OCI-LY1 (cell line): ENCODE measurements around the gene ALOX15.

Experiments
- H2AFZ ChIP-seq: fragments of 200-600 bp; sonication (generic), shearing (Covaris generic); 2 replicates; pipeline ENCODE4 v1.6.0; 2014; ENCODE audit warnings: antibody characterized with exemption, mild to moderate bottlenecking, low read length
- H3F3A ChIP-seq: fragments of 200-600 bp; sonication (generic), shearing (Covaris generic); 2 replicates; pipeline ENCODE4 v1.6.0; 2014; ENCODE audit warnings: mild to moderate bottlenecking, antibody characterized with exemption, low read length, moderate library complexity; ENCODE audit not compliant: insufficient read depth
- H3K27ac ChIP-seq: fragments of 200-600 bp; sonication (generic); 2 replicates; pipeline ENCODE4 v1.5.1; 2014; ENCODE audit warnings: low read length, mixed run types, mild to moderate bottlenecking, low read depth; ENCODE audit not compliant: poor library complexity, severe bottlenecking
- H3K27me3 ChIP-seq: fragments of 200-600 bp; sonication (generic); 2 replicates; pipeline ENCODE4 v1.6.0; 2014; ENCODE audit warnings: antibody characterized with exemption, mild to moderate bottlenecking, low read length, moderate library complexity; ENCODE audit not compliant: insufficient read depth
- H3K36me3 ChIP-seq: fragments of 200-600 bp; sonication (generic); 2 replicates; pipeline ENCODE4 v1.6.1; 2014; ENCODE audit warnings: mild to moderate bottlenecking, antibody characterized with exemption, low read length, moderate library complexity, mixed read lengths; ENCODE audit not compliant: insufficient read depth
- H3K4me1 ChIP-seq: fragments of 200-600 bp; sonication (generic); 2 replicates; pipeline ENCODE4 v1.5.1; 2014; ENCODE audit warnings: mild to moderate bottlenecking, low read length, moderate library complexity; ENCODE audit not compliant: insufficient read depth, severe bottlenecking
- H3K4me2 ChIP-seq: fragments of 200-600 bp; sonication (generic), shearing (Covaris generic); 2 replicates; pipeline ENCODE4 v1.6.1; 2014; ENCODE audit warnings: low read length
- H3K4me3 ChIP-seq: fragments of 200-600 bp; sonication (generic); 2 replicates; pipeline ENCODE4 v1.5.1; 2014; ENCODE audit warnings: low read length, low read depth, mild to moderate bottlenecking, mixed read lengths; ENCODE audit not compliant: poor library complexity, severe bottlenecking
- H3K79me2 ChIP-seq: fragments of 200-600 bp; shearing (Covaris generic); 2 replicates; pipeline ENCODE4 v1.6.1; 2016; ENCODE audit warnings: mixed run types, low read length, mixed read lengths; ENCODE audit not compliant: insufficient read depth
- H3K9ac ChIP-seq: fragments of 200-600 bp; sonication (generic), shearing (Covaris generic); 2 replicates; pipeline ENCODE4 v1.6.1; 2014; ENCODE audit warnings: mild to moderate bottlenecking, low read length, mixed read lengths
- H3K9me2 ChIP-seq: fragments of 200-600 bp; sonication (generic), shearing (Covaris generic); 2 replicates; pipeline ENCODE4 v1.6.1; 2014; ENCODE audit warnings: low read depth, mild to moderate bottlenecking, low read length, mixed read lengths
- H3K9me3 ChIP-seq: fragments of 200-600 bp; shearing (Covaris generic); 2 replicates; pipeline ENCODE4 v1.6.1; 2014; ENCODE audit warnings: low read length, mixed read lengths
- H4K20me1 ChIP-seq: fragments of 200-600 bp; sonication (generic), shearing (Covaris generic); 2 replicates; pipeline ENCODE4 v1.6.0; 2016; ENCODE audit warnings: mild to moderate bottlenecking, low read length; ENCODE audit not compliant: insufficient read depth
- EZH2 ChIP-seq: fragments of 200-600 bp; sonication (generic), shearing (Covaris generic); IDR thresholded peaks from 2 replicates; pipeline ENCODE4 v1.8.0; 2017; ENCODE audit warnings: borderline replicate concordance, mixed run types, mild to moderate bottlenecking, antibody characterized with exemption, low read length, moderate library complexity, mixed read lengths
- TF ChIP-seq, protein P1 (sequence below): fragments of 200-600 bp; sonication (generic), shearing (Covaris generic); IDR thresholded peaks from 2 replicates; pipeline ENCODE4 v1.5.1; 2017; ENCODE audit warnings: mild to moderate bottlenecking, antibody characterized with exemption, low read length, moderate library complexity, mixed read lengths

The ALOX15 gene

DNA sequence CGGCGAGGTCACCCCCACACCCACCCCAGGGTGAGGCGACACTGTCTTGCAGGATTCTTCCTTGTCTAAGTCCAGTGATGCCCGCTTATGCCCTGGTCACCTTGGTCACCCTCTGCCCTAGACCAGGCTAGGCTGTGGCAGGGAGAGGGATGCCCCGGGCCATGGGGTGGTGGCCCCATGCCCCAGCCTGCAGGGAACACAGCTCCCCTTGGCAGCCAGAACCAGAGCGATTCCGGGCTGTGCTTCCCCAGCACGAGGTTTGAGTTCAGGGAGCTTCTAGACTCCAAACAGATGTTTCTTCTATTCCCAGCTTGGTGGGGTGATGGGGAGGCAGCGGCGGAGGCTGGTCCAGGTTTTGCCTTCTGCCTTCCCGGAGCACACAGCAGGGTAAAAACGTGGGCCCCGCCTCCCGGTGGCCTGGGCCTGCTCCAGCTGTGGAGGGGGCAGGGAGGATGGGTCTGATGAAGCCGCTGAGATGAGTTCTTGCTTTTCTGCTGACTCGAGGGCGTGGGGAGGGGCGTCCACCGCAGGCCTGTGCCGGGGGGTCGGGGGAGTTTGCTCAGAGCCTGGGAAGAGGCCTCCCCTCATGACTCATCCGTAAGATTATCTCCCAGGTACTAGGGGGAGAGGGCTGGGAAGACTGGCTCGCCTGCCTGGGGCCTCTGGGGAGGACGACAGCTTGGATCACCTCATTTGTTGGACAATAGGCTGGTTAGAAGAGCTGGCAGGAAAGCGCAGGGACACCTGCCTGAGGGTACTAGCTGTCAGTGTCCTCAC lies 41.8 kb downstream of the ALOX15 start:
- Histone ChIP-seq H3K79me2 (no peaks in the 10 kb centered on the region), H4K20me1 (no peaks in the 10 kb centered on the region), H3K36me3 (no peaks in the 10 kb centered on the region), H3F3A (no peaks in the 10 kb centered on the region), H3K9ac (no peak overlapping the region), H3K27me3 (no peaks in the 10 kb centered on the region; the same call in 1 of the 2 replicates), H2AFZ (no peak overlapping the region), H3K4me1 (no peaks in the 10 kb centered on the region), H3K4me3 (no peak overlapping the region), H3K9me3 (no peaks in the 10 kb centered on the region), H3K4me2 (no peak overlapping the region), H3K9me2 (no peaks in the 10 kb centered on the region), H3K27ac (no peak overlapping the region)
- no peak for TF ChIP-seq EZH2
- TF ChIP-seq, protein P1, sequence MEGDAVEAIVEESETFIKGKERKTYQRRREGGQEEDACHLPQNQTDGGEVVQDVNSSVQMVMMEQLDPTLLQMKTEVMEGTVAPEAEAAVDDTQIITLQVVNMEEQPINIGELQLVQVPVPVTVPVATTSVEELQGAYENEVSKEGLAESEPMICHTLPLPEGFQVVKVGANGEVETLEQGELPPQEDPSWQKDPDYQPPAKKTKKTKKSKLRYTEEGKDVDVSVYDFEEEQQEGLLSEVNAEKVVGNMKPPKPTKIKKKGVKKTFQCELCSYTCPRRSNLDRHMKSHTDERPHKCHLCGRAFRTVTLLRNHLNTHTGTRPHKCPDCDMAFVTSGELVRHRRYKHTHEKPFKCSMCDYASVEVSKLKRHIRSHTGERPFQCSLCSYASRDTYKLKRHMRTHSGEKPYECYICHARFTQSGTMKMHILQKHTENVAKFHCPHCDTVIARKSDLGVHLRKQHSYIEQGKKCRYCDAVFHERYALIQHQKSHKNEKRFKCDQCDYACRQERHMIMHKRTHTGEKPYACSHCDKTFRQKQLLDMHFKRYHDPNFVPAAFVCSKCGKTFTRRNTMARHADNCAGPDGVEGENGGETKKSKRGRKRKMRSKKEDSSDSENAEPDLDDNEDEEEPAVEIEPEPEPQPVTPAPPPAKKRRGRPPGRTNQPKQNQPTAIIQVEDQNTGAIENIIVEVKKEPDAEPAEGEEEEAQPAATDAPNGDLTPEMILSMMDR, result no peak

DNA sequence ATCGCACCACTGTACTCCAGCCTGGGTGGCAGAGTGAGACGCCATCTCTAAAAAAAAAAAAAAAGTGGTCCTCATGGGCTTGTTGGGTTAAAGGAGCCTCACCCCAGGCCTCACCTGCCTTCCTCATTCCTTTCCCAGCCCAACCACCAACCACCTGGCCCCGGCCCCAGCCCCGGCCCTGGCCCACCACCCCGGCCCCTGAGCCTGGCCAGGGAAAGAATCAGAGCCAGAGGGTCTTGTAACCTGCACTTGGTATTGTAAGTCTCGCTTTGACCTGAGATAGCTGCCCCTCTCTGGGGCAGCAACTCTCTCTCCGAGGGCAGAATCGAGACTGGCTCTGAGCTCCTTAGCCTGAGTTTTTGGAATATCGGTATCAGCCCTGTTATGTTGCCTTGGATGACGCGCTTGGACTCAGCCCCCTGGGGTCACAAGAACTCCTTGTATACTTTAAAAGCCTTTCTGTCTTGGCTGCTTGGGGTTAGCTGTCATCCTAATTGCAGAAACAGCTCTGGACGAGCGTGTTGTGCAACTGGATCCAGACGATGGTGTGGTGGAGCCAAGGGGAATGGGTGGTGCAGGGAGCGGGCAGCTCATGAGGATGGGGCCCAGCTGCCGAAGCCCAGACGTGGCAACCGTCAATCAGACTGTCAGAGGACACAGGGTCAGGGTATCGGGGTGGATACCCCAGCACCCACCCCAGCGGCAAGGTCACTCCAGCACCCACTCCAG lies 42.5 kb downstream of the ALOX15 start:
- Histone ChIP-seq H3K9ac (no peak overlapping the region), H2AFZ (no peak overlapping the region), H3K27me3 (no peaks in the 10 kb centered on the region; the same call in 1 of the 2 replicates), H3K27ac (no peak overlapping the region), H4K20me1 (no peaks in the 10 kb centered on the region), H3K4me3 (no peak overlapping the region), H3K9me3 (no peaks in the 10 kb centered on the region), H3K9me2 (no peaks in the 10 kb centered on the region), H3K36me3 (no peaks in the 10 kb centered on the region), H3K4me1 (no peaks in the 10 kb centered on the region), H3F3A (no peaks in the 10 kb centered on the region), H3K79me2 (no peaks in the 10 kb centered on the region), H3K4me2 (no peak overlapping the region)
- TF ChIP-seq, protein P1, result no peak
- no peak for TF ChIP-seq EZH2

DNA sequence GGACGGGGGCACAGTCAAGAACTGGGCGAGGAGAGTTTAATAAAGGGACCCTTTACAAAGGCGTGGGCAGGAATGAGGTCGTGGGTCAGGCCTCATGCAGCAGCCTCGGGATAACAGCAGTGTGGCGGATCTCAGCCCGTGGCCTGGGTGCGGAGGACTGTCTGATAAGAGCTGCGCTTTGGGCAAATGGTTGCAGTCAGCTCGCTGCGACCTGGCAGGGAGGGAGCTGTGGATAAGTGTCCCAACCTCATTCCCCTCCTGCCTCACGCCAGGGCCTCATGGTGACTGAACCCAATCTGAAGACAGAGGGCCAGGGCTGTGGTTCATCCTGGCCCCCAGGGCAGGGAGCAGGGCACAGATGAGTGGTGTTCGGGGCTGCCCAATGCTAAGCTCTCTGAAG lies 43.5 kb downstream of the ALOX15 start:
- H3K79me2 ChIP-seq, result no peaks in the 10 kb centered on the region
- no peak overlapping the region for H3K9ac ChIP-seq
- H3F3A ChIP-seq, result no peaks in the 10 kb centered on the region

More for the DNA sequence above, 43.5 kb downstream of the ALOX15 start:
- no peaks in the 10 kb centered on the region; the same call in 1 of the 2 replicates for H3K27me3 ChIP-seq
- no peak overlapping the region for H3K27ac ChIP-seq
- no peaks in the 10 kb centered on the region for H3K36me3 ChIP-seq
- H3K9me3 ChIP-seq, result no peaks in the 10 kb centered on the region
- no peaks in the 10 kb centered on the region for H3K4me1 ChIP-seq
- H3K9me2 ChIP-seq, result no peaks in the 10 kb centered on the region
- no peak overlapping the region for H3K4me3 ChIP-seq
- TF ChIP-seq, protein P1, result no peak
- no peak for TF ChIP-seq EZH2
- H4K20me1 ChIP-seq, result no peaks in the 10 kb centered on the region
- H2AFZ ChIP-seq, result no peak overlapping the region
- no peak overlapping the region for H3K4me2 ChIP-seq
